CD14-positive monocyte (primary cell): ENCODE results near the gene DEPDC5. TPM values are rescaled to one million over a fixed set of nuclear protein-coding genes. Genes with fewer than 3 reads are reported as not detected.

Experiments
- DNase-seq, 3 donors: peaks; one replicate each; pipeline ENCODE4 v3.0.0-alpha.2; 2011 to 2022
- H2AFZ ChIP-seq: 2 replicates; pipeline ENCODE4 v1.6.0; 2012; ENCODE audit warnings: mild to moderate bottlenecking, low read depth, low read length, inconsistent platforms; ENCODE audit not compliant: insufficient read depth, poor library complexity, severe bottlenecking
- H3K27ac ChIP-seq, 2 donors: 1 replicate in 1 of 2; 2 replicates in 1 of 2; pipeline ENCODE4 v1.5.1; 2012 to 2013; ENCODE audit warnings: low read length in 2 of 2, control low read depth in 1 of 2, inconsistent platforms in 1 of 2, low read depth in 1 of 2, mild to moderate bottlenecking in 1 of 2
- H3K27me3 ChIP-seq, 2 donors: one replicate each; pipeline versions ENCODE4 v1.6.0 to v1.6.1; 2011 to 2013; ENCODE audit warnings: low read length in 2 of 2; ENCODE audit not compliant: control insufficient read depth in 2 of 2, insufficient read depth in 2 of 2
- H3K36me3 ChIP-seq, 2 donors: replicated peaks in 1 of 2; 1 replicate in 1 of 2; 2 replicates in 1 of 2; pipeline versions ENCODE4 v1.5.1 to v1.6.1; 2012 to 2013; ENCODE audit warnings: low read length in 2 of 2, control low read depth in 1 of 2, inconsistent platforms in 1 of 2, mild to moderate bottlenecking in 1 of 2; ENCODE audit not compliant: insufficient read depth in 2 of 2, control insufficient read depth in 1 of 2
- H3K4me1 ChIP-seq, 2 donors: 1 replicate in 1 of 2; 2 replicates in 1 of 2; pipeline versions ENCODE4 v1.5.1 to v1.6.1; 2012 to 2013; ENCODE audit warnings: low read length in 2 of 2, control low read depth in 1 of 2, inconsistent platforms in 1 of 2, mild to moderate bottlenecking in 1 of 2, moderate library complexity in 1 of 2; ENCODE audit not compliant: insufficient read depth in 2 of 2, control insufficient read depth in 1 of 2
- H3K4me2 ChIP-seq: replicated peaks from 2 replicates; pipeline ENCODE3; 2012; ENCODE audit warnings: low read length, moderate library complexity, mild to moderate bottlenecking; ENCODE audit not compliant: poor library complexity, severe bottlenecking; ENCODE audit errors: extremely low read depth
- H3K4me3 ChIP-seq, 3 experiments: fragments of 200-600 bp in 1 of 3; sonication (generic) in 1 of 3; replicated peaks in 1 of 3; 1 replicate in 2 of 3; 2 replicates in 1 of 3; pipeline ENCODE4 v1.5.1; 2011 to 2013; ENCODE audit warnings: low read length in 3 of 3, mild to moderate bottlenecking in 3 of 3, control low read depth in 2 of 3, low read depth in 2 of 3, inconsistent platforms in 1 of 3, moderate library complexity in 1 of 3
- H3K79me2 ChIP-seq: 2 replicates; pipeline ENCODE4 v1.6.0; 2012; ENCODE audit warnings: mild to moderate bottlenecking, control low read depth, inconsistent platforms, low read length, moderate library complexity; ENCODE audit not compliant: insufficient read depth
- H3K9ac ChIP-seq: 2 replicates; pipeline ENCODE4 v1.6.0; 2017; ENCODE audit warnings: low read length, mild to moderate bottlenecking; ENCODE audit not compliant: insufficient read depth, poor library complexity, severe bottlenecking
- H3K9me3 ChIP-seq, 2 donors: replicated peaks in 1 of 2; 1 replicate in 1 of 2; 2 replicates in 1 of 2; pipeline versions ENCODE4 v1.5.1 to v1.6.1; 2012 to 2013; ENCODE audit warnings: low read length in 2 of 2, control low read depth in 1 of 2; ENCODE audit not compliant: control insufficient read depth in 1 of 2, insufficient read depth in 1 of 2
- H4K20me1 ChIP-seq: 2 replicates; pipeline ENCODE4 v1.6.0; 2012; ENCODE audit warnings: mild to moderate bottlenecking, low read length, control low read depth, moderate library complexity; ENCODE audit not compliant: insufficient read depth
- H3K27ac Mint-ChIP-seq, 7 donors: one replicate each; pipeline ENCODE4 v1.8.0; 2020; ENCODE audit warnings: mild to moderate bottlenecking in 7 of 7, mixed read lengths in 7 of 7, moderate library complexity in 6 of 7, inconsistent platforms in 2 of 7
- H3K27me3 Mint-ChIP-seq, 3 donors: one replicate each; pipeline ENCODE4 v1.8.0; 2021 to 2022; ENCODE audit warnings: low read depth in 3 of 3, mild to moderate bottlenecking in 3 of 3, mixed read lengths in 3 of 3, moderate library complexity in 3 of 3, inconsistent platforms in 1 of 3
- H3K36me3 Mint-ChIP-seq, 2 donors: one replicate each; pipeline ENCODE4 v1.8.0; 2020; ENCODE audit warnings: mixed read lengths in 2 of 2, inconsistent platforms in 1 of 2, mild to moderate bottlenecking in 1 of 2
- H3K4me1 Mint-ChIP-seq: one replicate; pipeline ENCODE4 v1.8.0; 2020; ENCODE audit warnings: mild to moderate bottlenecking, mixed read lengths
- H3K4me3 Mint-ChIP-seq, 2 donors: one replicate each; pipeline ENCODE4 v1.8.0; 2020; ENCODE audit warnings: mild to moderate bottlenecking in 2 of 2, mixed read lengths in 2 of 2, moderate library complexity in 1 of 2
- H3K9me3 Mint-ChIP-seq, 7 donors: one replicate each; pipeline ENCODE4 v1.8.0; 2020 to 2022; ENCODE audit warnings: mixed read lengths in 7 of 7, mild to moderate bottlenecking in 6 of 7, moderate library complexity in 6 of 7, inconsistent platforms in 2 of 7
- WGBS: methylation state at CpG from one replicate; pipeline ENCODE4 v1.1.5; 2013; ENCODE audit warnings: missing lambda C conversion rate; ENCODE audit not compliant: insufficient coverage; 5-methylcytosine and 5-hydroxymethylcytosine counted together
- intact Hi-C, 2 donors: fragments of 100-400 bp; cut with micrococcal nuclease; formaldehyde crosslinking; loops; one replicate each; pipeline versions ENCODE4 v1.15.0 to v1.15.1; 2023
- polyA plus RNA-seq, 3 donors: library from polyadenylated mRNA; depleted of rRNA in 1 of 3; unstranded in 2 of 3; stranded (reverse) in 1 of 3; fragments of 300-500 nt in 2 of 3; fragments of >200 nt in 1 of 3; fragmentation: Illumina TruSeq in 2 of 3; gene quantifications; 1 replicate in 2 of 3; 2 replicates in 1 of 3; pipeline ENCODE4 v1.2.3, GENCODE V29; 2012 to 2021
- TF ChIP-seq, protein P1 (sequence below): fragments of 200-600 bp; IDR thresholded peaks from one replicate; pipeline ENCODE4 v1.8.0; 2022; ENCODE audit warnings: antibody characterized with exemption, mild to moderate bottlenecking

DEPDC5 gene
- polyA plus RNA-seq, 3 donors, result 2.2 to 19.5 (median 4.1) TPM

DNA sequence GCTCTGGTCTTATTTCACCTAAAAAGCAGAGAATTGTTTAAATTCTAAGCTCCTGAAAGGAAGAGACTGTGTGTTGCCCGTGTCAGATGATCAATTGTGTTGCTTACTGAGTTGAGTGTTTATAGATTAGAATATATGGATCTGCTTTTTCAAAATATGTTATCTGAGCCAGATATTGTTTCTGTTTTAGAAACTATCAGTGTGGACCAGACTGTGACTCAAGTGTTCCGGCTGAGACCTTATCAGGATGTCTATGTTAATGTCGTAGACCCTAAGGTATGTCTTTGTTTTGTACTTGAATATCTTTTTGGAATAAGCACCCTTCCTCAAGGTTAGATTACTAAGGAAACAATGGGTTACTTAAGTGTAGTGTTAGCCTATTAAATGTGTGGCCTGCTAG, 11.0 kb downstream of the DEPDC5 start:
- peaks cover 58 to 90% of the 10 kb centered on the region in 2 donors for H3K36me3 Mint-ChIP-seq
- Histone ChIP-seq H3K9ac (no peak overlapping the region), H4K20me1 (no peaks in the 10 kb centered on the region), H3K36me3 (peaks cover 68 to 90% of the 10 kb centered on the region in 2 donors), H3K9me3 (no peaks in the 10 kb centered on the region), H3K27me3 (no peaks in the 10 kb centered on the region), H2AFZ (no peak overlapping the region), H3K4me2 (no peak overlapping the region), H3K4me3 (no peak overlapping the region), H3K79me2 (no peaks in the 10 kb centered on the region), H3K27ac (no peak overlapping the region), H3K4me1 (no peaks in the 10 kb centered on the region)
- DNase-seq, result no peak
- TF ChIP-seq, protein P1, sequence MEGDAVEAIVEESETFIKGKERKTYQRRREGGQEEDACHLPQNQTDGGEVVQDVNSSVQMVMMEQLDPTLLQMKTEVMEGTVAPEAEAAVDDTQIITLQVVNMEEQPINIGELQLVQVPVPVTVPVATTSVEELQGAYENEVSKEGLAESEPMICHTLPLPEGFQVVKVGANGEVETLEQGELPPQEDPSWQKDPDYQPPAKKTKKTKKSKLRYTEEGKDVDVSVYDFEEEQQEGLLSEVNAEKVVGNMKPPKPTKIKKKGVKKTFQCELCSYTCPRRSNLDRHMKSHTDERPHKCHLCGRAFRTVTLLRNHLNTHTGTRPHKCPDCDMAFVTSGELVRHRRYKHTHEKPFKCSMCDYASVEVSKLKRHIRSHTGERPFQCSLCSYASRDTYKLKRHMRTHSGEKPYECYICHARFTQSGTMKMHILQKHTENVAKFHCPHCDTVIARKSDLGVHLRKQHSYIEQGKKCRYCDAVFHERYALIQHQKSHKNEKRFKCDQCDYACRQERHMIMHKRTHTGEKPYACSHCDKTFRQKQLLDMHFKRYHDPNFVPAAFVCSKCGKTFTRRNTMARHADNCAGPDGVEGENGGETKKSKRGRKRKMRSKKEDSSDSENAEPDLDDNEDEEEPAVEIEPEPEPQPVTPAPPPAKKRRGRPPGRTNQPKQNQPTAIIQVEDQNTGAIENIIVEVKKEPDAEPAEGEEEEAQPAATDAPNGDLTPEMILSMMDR, result no peak
- H3K27me3 Mint-ChIP-seq, result peaks cover 0 to 1% (median 0%) of the 10 kb centered on the region in 3 donors
- WGBS, result 100% methylated on average over 2 of the region's 3 CpGs
- H3K27ac Mint-ChIP-seq, result no peak overlapping the region
- H3K4me3 Mint-ChIP-seq, result no peak overlapping the region
- intact Hi-C loops, result loop anchor here in 1 of 2 donors (10.0 kb wide), 1 partner anchor 50 kb away; no protein-coding TSS in a partner anchor
- no peaks in the 10 kb centered on the region for H3K4me1 Mint-ChIP-seq
- no peaks in the 10 kb centered on the region for H3K9me3 Mint-ChIP-seq

DNA sequence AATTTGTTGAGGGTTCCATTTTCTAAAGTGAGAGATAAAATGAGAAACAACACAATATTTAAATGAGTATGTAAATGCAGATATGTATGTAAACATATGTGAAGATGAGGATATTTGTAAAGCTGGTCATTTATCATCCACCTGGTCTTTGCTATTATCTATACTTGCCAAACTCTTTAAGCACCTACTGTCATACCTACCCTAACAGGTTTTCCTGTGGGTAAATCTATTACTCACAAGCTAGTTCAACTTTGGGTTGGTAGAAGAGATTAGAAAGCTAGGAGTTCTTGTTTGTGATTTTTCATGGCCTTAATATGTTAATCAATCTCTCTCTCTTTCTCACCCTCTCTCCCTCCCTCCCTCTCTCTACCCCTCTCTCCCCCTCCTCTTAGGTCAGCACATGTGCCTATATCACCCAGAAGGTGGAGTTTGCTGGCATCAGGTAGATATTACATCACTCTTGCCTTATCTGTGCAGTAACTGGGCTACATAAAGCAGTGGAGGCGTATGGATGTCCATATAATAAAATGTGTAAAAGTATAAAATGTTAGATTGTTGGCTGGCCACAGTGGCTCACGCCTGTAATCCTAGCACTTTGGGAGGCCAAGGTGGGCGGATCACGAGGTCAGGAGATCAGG, 14.7 kb downstream of the DEPDC5 start:
- 83% methylated on average over 2 of the region's 4 CpGs for WGBS
- Mint-ChIP-seq H3K27ac (no peak overlapping the region), H3K9me3 (no peaks in the 10 kb centered on the region), H3K27me3 (peaks cover 0 to 1% (median 0%) of the 10 kb centered on the region in 3 donors), H3K36me3 (peaks cover 64 to 91% of the 10 kb centered on the region in 2 donors), H3K4me1 (no peaks in the 10 kb centered on the region), H3K4me3 (no peak overlapping the region)
- Histone ChIP-seq H3K9ac (no peak overlapping the region), H3K4me3 (no peak overlapping the region), H3K9me3 (no peaks in the 10 kb centered on the region), H3K4me2 (no peak overlapping the region), H2AFZ (no peak overlapping the region), H3K36me3 (peaks cover 73 to 98% of the 10 kb centered on the region in 2 donors), H4K20me1 (no peaks in the 10 kb centered on the region), H3K4me1 (no peaks in the 10 kb centered on the region), H3K27me3 (no peaks in the 10 kb centered on the region), H3K79me2 (no peaks in the 10 kb centered on the region), H3K27ac (no peak overlapping the region)
- TF ChIP-seq, protein P1, result no peak
- intact Hi-C loops, result loop anchor here in 1 of 2 donors (10.0 kb wide), 1 partner anchor 46 kb away; no protein-coding TSS in a partner anchor
- DNase-seq, result no peak
